Measurements from ENCODE around the gene ADAMTS9. TPM values are rescaled to one million over a fixed set of nuclear protein-coding genes. Genes with fewer than 3 reads are reported as not detected.

ADAMTS9 gene
- total and polyA plus RNA-seq, 2 donors (not counting 1 experiment from before 2014, with no cell fraction given), result not detected

DNA sequence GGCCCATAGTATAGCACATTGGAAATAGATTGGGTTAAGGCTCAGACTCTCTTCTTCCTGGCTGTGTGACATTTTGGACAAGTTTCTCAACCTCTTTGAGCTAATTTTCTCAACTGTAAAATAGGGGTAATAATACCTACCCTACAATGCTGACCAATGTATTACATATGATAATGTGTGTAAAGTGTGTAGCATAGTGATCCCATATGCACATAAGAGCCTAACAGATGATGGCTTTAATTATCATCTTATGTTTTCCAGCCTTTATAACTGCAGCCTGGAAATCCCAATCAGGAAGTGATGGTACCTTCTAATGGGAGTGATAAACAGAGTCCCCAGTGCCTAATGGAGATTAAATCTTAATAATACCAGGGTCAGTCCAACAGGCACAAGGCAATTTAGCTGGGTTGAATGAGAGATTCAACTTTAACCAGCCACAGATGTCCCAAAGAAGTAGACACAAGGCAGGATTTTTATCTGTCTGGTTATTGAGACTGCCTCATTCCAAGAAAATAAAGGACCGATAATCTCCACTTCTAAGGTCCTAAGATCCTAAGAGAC is 12.0 kb downstream of the ADAMTS9 start:
- H3K36me3 ChIP-seq (replicated peaks in 1 of 2; ENCODE audit: control extremely low read depth in 1 of 2, control insufficient read depth in 1 of 2, extremely low read depth in 1 of 2, insufficient read depth in 2 of 2, low read length in 1 of 2), result no peaks in the 10 kb centered on the region
- peaks cover 2% of the 10 kb centered on the region for H3K9me3 Mint-ChIP-seq (ENCODE audit: insufficient read depth)
- no CpG with 5 or more reads among the region's 1 CpG for WGBS (ENCODE audit: insufficient coverage)
- TF ChIP-seq EZH2 (IDR thresholded peaks at IDR 0.05; ENCODE audit: borderline replicate concordance, insufficient read depth, low read depth, low read length, poor library complexity, severe bottlenecking), result no peak
- TF ChIP-seq, protein P1, sequence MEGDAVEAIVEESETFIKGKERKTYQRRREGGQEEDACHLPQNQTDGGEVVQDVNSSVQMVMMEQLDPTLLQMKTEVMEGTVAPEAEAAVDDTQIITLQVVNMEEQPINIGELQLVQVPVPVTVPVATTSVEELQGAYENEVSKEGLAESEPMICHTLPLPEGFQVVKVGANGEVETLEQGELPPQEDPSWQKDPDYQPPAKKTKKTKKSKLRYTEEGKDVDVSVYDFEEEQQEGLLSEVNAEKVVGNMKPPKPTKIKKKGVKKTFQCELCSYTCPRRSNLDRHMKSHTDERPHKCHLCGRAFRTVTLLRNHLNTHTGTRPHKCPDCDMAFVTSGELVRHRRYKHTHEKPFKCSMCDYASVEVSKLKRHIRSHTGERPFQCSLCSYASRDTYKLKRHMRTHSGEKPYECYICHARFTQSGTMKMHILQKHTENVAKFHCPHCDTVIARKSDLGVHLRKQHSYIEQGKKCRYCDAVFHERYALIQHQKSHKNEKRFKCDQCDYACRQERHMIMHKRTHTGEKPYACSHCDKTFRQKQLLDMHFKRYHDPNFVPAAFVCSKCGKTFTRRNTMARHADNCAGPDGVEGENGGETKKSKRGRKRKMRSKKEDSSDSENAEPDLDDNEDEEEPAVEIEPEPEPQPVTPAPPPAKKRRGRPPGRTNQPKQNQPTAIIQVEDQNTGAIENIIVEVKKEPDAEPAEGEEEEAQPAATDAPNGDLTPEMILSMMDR (IDR thresholded peaks at IDR 0.05), result no peak
- H3K27me3 Mint-ChIP-seq, result no peaks in the 10 kb centered on the region
- H3K4me1 Mint-ChIP-seq, result no peaks in the 10 kb centered on the region
- H3K27ac Mint-ChIP-seq, result no peak overlapping the region
- ChIA-PET POLR2A (no interaction called here), CTCF (no interaction called here)
- H4K20me1 ChIP-seq (ENCODE audit: control insufficient read depth, insufficient read depth, low read length, poor library complexity, severe bottlenecking), result no peaks in the 10 kb centered on the region
- no peak overlapping the region for H3K27ac ChIP-seq (ENCODE audit: low read length in 2 of 2)
- H3K4me3 Mint-ChIP-seq, result no peak overlapping the region
- H3K4me3 ChIP-seq (ENCODE audit: control extremely low read depth in 1 of 5, extremely low read depth in 1 of 5, insufficient read depth in 1 of 5, low read depth in 2 of 5, low read length in 4 of 5), result no peak overlapping the region
- no peaks in the 10 kb centered on the region for H3K27me3 ChIP-seq (replicated peaks in 1 of 4; ENCODE audit: control extremely low read depth in 1 of 4, control insufficient read depth in 3 of 4, insufficient read depth in 4 of 4, low read length in 3 of 4)
- H3K9ac ChIP-seq (ENCODE audit: low read length), result no peak overlapping the region
- no peak for ATAC-seq (ENCODE audit: low read depth)
- DNase-seq, result no peak
- intact Hi-C loops (cut with micrococcal nuclease), result no loop called here
- H3K9me3 ChIP-seq (ENCODE audit: control extremely low read depth in 1 of 3, control insufficient read depth in 2 of 3, insufficient read depth in 1 of 3, low read length in 2 of 3), result no peaks in the 10 kb centered on the region
- no peaks in the 10 kb centered on the region for H3K4me1 ChIP-seq (ENCODE audit: control insufficient read depth in 2 of 2, insufficient read depth in 2 of 2, low read length in 2 of 2)
- H3K79me2 ChIP-seq (ENCODE audit: control insufficient read depth, insufficient read depth, low read length), result no peaks in the 10 kb centered on the region
- H2AFZ ChIP-seq (ENCODE audit: insufficient read depth, low read depth, low read length, poor library complexity, severe bottlenecking), result no peak overlapping the region
- H3K4me2 ChIP-seq (replicated peaks; ENCODE audit: low read depth, low read length, poor library complexity, severe bottlenecking), result no peak overlapping the region

DNA sequence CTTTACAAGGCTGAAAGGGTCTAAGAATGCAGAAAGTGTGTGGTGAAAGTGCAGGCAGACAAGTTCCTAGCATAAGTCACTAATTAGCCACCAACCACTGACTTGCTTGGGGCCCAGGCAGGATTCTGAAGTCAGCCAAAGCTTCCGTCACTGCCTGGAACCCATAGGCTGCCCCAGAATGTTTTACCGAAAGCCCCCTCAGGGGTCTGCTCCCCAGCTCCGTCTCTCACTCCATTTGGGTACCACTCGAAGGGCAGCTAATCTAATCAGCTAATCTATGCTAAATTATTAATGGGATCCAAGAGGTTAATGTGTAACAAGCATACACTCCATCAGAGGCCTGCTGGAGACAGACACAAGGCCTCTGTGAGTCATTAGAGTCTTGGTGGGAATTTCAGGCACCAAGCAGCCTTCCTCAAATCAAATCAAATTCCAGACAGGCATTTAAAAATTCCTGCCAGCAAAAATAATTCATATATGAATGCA is 13.2 kb downstream of the ADAMTS9 start:
- no peaks in the 10 kb centered on the region for H3K9me3 ChIP-seq (ENCODE audit: control extremely low read depth in 1 of 3, control insufficient read depth in 2 of 3, insufficient read depth in 1 of 3, low read length in 2 of 3)
- ChIA-PET CTCF (no interaction called here), POLR2A (no interaction called here)
- no peak overlapping the region for H2AFZ ChIP-seq (ENCODE audit: insufficient read depth, low read depth, low read length, poor library complexity, severe bottlenecking)
- no peaks in the 10 kb centered on the region for H3K36me3 ChIP-seq (replicated peaks in 1 of 2; ENCODE audit: control extremely low read depth in 1 of 2, control insufficient read depth in 1 of 2, extremely low read depth in 1 of 2, insufficient read depth in 2 of 2, low read length in 1 of 2)
- Mint-ChIP-seq H3K4me3 (no peak overlapping the region), H3K27ac (no peak overlapping the region), H3K27me3 (no peaks in the 10 kb centered on the region), H3K9me3 (ENCODE audit: insufficient read depth) (peaks cover 2% of the 10 kb centered on the region), H3K4me1 (no peaks in the 10 kb centered on the region)
- intact Hi-C loops (cut with micrococcal nuclease), result no loop called here
- no peak overlapping the region for H3K9ac ChIP-seq (ENCODE audit: low read length)
- no peaks in the 10 kb centered on the region for H3K79me2 ChIP-seq (ENCODE audit: control insufficient read depth, insufficient read depth, low read length)
- H3K4me2 ChIP-seq (replicated peaks; ENCODE audit: low read depth, low read length, poor library complexity, severe bottlenecking), result no peak overlapping the region
- H3K4me1 ChIP-seq (ENCODE audit: control insufficient read depth in 2 of 2, insufficient read depth in 2 of 2, low read length in 2 of 2), result no peaks in the 10 kb centered on the region
- TF ChIP-seq, protein P1 (IDR thresholded peaks at IDR 0.05), result no peak
- TF ChIP-seq EZH2 (IDR thresholded peaks at IDR 0.05; ENCODE audit: borderline replicate concordance, insufficient read depth, low read depth, low read length, poor library complexity, severe bottlenecking), result no peak
- H3K27ac ChIP-seq (ENCODE audit: low read length in 2 of 2), result no peak overlapping the region
- no peak for ATAC-seq (ENCODE audit: low read depth)
- WGBS (ENCODE audit: insufficient coverage), result 93% methylated on average over 2 of the region's 4 CpGs
- H4K20me1 ChIP-seq (ENCODE audit: control insufficient read depth, insufficient read depth, low read length, poor library complexity, severe bottlenecking), result no peaks in the 10 kb centered on the region
- no peaks in the 10 kb centered on the region for H3K27me3 ChIP-seq (replicated peaks in 1 of 4; ENCODE audit: control extremely low read depth in 1 of 4, control insufficient read depth in 3 of 4, insufficient read depth in 4 of 4, low read length in 3 of 4)
- no peak overlapping the region for H3K4me3 ChIP-seq (ENCODE audit: control extremely low read depth in 1 of 5, extremely low read depth in 1 of 5, insufficient read depth in 1 of 5, low read depth in 2 of 5, low read length in 4 of 5)
- no peak for DNase-seq

All from B cell (primary cell).